HL-60 (cell line): ENCODE data around the gene IFI27.
"Not testable (repeated sequence)": the region's sequence is repeated elsewhere in the genome, so short reads cannot be mapped to it uniquely, and the experiment has no call there.

Experiments used
- GABPA ChIP-seq: IDR thresholded peaks from 2 replicates; pipeline ENCODE4 v1.6.1; 2012; ENCODE audit warnings: low read depth
- POLR2AphosphoS5 ChIP-seq: IDR thresholded peaks from 2 replicates; pipeline ENCODE4 v1.6.1; 2012; ENCODE audit warnings: low read depth
- SPI1 ChIP-seq: IDR thresholded peaks from 2 replicates; pipeline ENCODE4 v1.6.1; 2012; ENCODE audit warnings: low read depth, mild to moderate bottlenecking, borderline replicate concordance
- TF ChIP-seq, protein P1 (sequence below): IDR thresholded peaks from one replicate; pipeline ENCODE4 v1.5.1; 2011; ENCODE audit warnings: low read length, control low read depth, inconsistent platforms; ENCODE audit not compliant: insufficient read depth

DNA sequence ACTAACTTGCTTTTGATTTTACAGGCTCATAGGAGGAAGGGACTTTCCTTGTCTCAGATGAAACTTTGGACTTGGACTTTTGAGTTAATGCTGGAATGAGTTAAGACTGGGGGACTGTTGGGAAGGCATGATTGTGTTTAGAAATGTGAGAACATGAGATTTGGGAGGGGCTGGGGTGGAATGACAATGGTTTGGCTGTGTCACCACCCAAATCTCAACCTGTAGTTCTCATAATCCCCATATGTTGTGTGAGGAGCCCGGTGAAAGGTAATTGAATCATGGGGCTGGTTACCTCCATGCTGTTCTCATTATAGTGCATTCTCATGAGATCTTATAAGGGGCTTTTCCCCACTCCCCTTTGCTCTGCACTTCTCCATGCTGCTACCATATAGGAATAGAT is 45.6 kb downstream of the IFI27 start:
- TF ChIP-seq, protein P1, sequence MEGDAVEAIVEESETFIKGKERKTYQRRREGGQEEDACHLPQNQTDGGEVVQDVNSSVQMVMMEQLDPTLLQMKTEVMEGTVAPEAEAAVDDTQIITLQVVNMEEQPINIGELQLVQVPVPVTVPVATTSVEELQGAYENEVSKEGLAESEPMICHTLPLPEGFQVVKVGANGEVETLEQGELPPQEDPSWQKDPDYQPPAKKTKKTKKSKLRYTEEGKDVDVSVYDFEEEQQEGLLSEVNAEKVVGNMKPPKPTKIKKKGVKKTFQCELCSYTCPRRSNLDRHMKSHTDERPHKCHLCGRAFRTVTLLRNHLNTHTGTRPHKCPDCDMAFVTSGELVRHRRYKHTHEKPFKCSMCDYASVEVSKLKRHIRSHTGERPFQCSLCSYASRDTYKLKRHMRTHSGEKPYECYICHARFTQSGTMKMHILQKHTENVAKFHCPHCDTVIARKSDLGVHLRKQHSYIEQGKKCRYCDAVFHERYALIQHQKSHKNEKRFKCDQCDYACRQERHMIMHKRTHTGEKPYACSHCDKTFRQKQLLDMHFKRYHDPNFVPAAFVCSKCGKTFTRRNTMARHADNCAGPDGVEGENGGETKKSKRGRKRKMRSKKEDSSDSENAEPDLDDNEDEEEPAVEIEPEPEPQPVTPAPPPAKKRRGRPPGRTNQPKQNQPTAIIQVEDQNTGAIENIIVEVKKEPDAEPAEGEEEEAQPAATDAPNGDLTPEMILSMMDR: not testable (repeated sequence)
- not testable (repeated sequence) for TF ChIP-seq SPI1, GABPA, POLR2AphosphoS5
